Duodenal mucosa (tissue), 2 donors: ENCODE measurements around the gene LTV1.

Source experiments
- H3K27ac ChIP-seq: one replicate; pipeline ENCODE4 v1.7.0; 2013; ENCODE audit warnings: low read depth, low read length
- H3K27me3 ChIP-seq, 2 donors: one replicate each; pipeline ENCODE4 v1.7.0; 2013; ENCODE audit warnings: low read length in 2 of 2, control low read depth in 1 of 2; ENCODE audit not compliant: insufficient read depth in 2 of 2, control insufficient read depth in 1 of 2
- H3K36me3 ChIP-seq, 2 donors: one replicate each; pipeline ENCODE4 v1.7.0; 2013; ENCODE audit warnings: low read length in 2 of 2, control low read depth in 1 of 2; ENCODE audit not compliant: insufficient read depth in 2 of 2, control insufficient read depth in 1 of 2
- H3K4me1 ChIP-seq, 2 donors: one replicate each; pipeline ENCODE4 v1.7.0; 2013; ENCODE audit warnings: low read length in 2 of 2, control low read depth in 1 of 2; ENCODE audit not compliant: insufficient read depth in 2 of 2, control insufficient read depth in 1 of 2
- H3K4me3 ChIP-seq, 2 donors: one replicate each; pipeline ENCODE4 v1.7.0; 2013; ENCODE audit warnings: low read length in 2 of 2, low read depth in 1 of 2
- H3K9ac ChIP-seq, 2 donors: one replicate each; pipeline ENCODE4 v1.7.0; 2013; ENCODE audit warnings: low read length in 2 of 2, low read depth in 1 of 2
- H3K9me3 ChIP-seq, 2 donors: one replicate each; pipeline ENCODE4 v1.7.0; 2013; ENCODE audit warnings: low read length in 2 of 2, control low read depth in 1 of 2; ENCODE audit not compliant: control insufficient read depth in 1 of 2

Gene LTV1

GRCh38 chr6:143912671-143913070 is 69.5 kb downstream of the LTV1 start:
- H3K9ac ChIP-seq: no peak overlapping the region
- H3K27me3 ChIP-seq: no peaks in the 10 kb centered on the region
- H3K4me3 ChIP-seq: no peak overlapping the region
- no peaks in the 10 kb centered on the region for H3K9me3 ChIP-seq
- no peaks in the 10 kb centered on the region for H3K4me1 ChIP-seq
- H3K27ac ChIP-seq: no peak overlapping the region
- no peaks in the 10 kb centered on the region for H3K36me3 ChIP-seq
